HG03025 (cell line): ENCODE measurements around the gene TEX14.
"Not testable (repeated sequence)": the region's sequence is repeated elsewhere in the genome, so short reads cannot be mapped to it uniquely, and the experiment has no call there.

Experiments
- ATAC-seq: cut with Tn5 transposase; IDR thresholded peaks from one replicate; pipeline ENCODE4 v1.9.1; 2021; ENCODE audit warnings: mild to moderate bottlenecking, moderate library complexity; ENCODE audit not compliant: unreplicated experiment, low FRiP score

Gene TEX14

DNA sequence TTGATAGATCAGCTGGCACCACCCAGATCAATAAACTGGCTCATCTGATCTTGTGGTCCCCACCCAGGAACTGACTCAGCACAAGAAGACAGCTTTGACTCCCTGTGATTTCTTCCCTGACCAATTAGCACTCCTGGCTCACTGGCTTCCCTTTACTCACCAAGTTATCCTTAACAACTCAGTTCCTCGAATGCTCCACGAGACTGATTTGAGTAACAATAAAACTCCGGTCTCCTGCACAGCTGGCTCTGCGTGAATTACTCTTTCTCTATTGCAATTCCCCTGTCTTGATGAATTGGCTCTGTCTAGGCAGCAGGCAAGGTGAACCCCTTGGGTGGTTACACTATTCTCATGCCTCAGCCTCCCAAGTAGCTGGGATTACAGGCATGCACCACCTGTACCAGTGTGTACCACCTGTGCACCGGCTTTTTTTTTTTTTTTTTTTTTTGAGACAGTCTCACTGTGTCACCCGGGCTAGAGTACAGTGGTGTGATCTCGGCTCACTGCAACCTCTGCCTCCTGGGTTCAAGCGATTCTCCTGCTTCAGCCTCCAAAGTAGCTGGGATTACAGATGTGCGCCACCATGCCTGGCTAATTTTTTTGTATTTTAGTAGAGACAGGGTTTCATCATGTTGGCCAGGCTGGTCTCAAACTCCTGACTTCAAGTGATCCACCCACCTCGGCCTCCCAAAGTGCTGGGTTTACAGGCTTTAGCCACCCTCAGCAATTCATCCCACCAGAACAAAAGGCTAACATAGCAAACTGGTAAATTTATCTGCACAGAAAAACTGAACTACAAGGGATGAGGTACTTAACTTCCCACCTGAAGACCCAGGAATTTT is 33.7 kb downstream of the TEX14 start:
- ATAC-seq: not testable (repeated sequence)

DNA sequence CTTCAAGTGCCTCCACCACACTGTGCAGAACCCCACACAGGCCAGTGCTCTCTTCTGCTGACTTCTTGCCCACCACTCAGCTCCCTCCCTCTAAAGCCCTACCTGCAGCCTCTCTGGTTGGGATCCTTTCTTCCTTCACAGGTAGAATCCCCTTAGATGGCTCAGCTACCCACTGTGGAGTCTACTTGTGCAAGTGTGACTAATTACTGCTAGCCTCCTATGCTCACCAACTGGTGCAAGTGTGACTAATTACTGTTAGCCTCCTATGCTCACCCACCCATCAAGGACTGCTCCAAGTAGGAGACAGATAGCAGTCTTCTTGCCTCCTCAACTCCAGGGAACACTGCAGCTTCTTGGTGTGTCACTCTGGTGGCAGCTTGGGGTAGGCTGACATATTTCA is 43.6 kb downstream of the TEX14 start:
- no peak for ATAC-seq

DNA sequence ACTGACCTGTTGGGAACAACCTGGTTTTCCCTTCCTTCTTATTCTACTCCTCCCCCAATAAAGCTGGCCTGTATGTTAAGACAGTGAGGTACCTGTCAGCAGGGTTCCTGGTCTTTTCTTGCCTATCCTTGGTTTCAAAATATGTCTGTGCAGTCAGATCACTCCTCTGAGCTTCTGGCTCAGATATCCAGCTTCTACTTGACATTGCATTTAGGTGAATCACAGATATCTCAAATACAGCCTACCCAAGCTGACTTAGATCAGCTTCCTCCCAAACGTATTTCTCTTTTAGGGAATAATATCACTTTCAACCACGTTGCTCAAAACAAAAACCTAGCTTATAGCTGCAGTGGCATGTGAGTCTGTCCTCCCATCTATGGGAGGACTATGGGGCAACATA is 48.7 kb downstream of the TEX14 start:
- ATAC-seq: no peak

DNA sequence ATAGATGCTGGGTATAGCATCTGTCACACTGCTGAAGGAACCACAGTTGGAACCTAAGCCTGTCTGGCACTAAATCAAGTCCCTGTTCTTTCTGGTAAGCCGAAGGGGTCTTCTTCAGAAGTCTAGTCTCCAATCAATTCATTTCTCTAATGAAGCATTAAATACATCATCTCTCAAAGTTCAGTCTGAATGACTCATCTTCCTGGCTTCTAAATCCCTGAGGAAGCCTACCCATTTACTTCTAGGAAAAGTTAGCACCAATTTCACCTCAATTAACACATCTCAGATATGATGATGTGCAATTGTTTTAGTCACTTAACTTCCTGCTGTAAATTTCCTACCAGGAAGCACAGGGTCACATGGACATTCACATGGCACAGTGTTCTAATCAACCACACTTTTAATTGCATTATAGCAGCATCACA is 49.9 kb downstream of the TEX14 start:
- no peak for ATAC-seq

DNA sequence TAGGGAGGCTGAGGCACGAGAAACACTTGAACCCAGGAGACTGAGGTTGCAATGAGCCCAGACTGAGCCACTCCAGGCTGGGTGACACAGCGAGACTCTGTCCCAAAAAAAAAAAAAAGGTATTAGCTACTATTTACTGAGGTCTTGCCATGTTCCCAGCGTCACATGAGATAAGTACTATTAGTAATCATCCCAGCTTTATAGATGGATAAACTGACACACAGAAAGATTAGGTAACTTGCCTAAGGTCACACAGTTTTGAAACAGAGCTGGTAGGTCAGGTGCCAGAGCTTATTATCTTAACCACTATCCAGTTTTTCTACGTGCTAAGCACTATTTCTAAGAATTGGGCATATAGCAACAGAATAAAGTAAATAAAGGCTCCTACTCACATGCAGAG is 51.6 kb downstream of the TEX14 start:
- no peak for ATAC-seq

DNA sequence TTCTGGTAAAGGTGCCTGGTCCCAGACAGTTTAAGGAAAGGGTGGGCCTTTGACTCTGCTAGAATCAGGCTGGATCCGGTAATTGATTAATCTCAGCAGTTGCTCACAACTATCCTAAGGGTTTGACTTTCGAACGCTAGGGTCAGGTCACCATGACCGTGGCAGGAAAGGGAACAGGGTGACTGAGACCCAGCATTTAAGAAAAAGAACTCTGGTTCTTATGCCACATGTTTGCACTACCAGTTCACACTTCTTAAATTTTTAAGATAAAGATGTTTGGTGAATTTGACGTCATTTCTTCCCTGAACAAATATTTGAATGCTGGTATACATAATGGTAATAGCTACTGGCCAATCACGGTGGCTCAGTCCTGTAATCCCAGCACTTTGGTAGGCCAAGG is 52.2 kb downstream of the TEX14 start:
- no peak for ATAC-seq

DNA sequence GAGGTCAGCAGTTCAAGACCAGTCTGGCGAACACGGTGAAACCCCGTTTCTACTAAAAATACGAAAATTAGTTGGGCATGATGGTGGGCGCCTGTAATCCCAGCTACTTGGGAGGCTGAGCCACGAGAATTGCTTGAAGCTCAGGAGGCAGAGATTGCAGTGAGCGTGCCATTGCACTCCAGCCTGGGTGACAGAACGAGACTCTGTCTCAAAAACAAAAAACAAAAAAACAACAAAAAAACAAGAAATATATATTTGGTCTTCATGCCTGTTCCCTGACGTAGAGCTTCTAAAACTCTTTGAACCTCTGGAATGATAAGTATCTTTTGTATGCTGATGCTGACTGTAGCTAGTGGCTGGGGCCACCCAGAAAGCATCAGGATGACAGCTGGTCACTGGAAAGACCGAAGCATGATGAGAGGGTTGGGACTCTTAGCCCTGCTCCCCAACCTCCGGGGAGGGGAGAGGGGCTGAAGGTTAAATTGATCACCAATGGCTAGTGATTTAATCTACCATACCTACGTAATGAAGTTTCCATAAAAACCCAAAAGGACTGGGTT is 54.8 kb downstream of the TEX14 start:
- no peak for ATAC-seq

DNA sequence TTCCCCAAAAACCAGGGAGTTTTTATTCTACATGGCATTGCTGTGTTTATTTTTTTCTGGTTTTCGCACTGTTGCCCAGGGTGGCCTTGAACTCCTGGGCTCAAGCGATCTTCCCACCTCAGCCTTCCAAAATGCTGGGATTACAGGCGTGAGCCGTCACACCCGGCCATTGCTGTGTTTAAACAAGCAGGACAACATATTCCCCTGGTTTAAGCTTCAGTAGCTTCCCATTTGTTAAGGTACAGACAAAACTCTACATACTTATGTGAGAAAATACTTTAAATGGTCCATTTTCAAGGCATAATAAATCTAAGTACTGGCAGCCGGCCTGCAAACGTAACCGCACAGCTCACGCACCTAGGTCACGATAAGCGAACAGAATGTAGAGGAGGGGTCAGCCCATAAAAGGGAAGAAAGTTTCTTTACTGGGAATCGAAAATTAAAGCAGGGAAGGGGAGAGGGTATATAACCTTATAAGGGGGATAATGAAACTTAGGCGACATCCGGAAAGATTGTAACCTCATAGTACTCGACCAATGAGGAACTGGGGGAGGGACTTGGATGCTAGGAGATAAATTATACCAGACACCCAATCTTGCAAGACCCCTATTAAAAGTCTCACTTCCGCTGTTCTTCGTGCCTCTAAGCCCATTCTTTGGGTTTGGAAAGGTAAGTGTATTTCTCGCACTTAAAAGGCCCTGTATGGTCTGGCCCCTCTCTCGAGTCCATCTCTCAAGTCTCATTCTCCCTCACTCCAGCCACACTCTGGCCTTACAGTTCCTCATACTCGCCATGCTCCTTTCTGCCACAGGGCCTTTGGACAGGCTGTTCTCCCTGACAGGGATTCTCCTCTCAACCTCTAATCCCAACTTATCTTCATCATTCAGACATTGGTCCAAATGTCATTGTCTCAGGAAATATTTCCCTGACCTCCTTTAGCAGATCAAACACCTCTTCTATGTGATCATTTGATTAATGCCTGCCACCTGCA is 59.2 kb downstream of the TEX14 start:
- no peak for ATAC-seq

DNA sequence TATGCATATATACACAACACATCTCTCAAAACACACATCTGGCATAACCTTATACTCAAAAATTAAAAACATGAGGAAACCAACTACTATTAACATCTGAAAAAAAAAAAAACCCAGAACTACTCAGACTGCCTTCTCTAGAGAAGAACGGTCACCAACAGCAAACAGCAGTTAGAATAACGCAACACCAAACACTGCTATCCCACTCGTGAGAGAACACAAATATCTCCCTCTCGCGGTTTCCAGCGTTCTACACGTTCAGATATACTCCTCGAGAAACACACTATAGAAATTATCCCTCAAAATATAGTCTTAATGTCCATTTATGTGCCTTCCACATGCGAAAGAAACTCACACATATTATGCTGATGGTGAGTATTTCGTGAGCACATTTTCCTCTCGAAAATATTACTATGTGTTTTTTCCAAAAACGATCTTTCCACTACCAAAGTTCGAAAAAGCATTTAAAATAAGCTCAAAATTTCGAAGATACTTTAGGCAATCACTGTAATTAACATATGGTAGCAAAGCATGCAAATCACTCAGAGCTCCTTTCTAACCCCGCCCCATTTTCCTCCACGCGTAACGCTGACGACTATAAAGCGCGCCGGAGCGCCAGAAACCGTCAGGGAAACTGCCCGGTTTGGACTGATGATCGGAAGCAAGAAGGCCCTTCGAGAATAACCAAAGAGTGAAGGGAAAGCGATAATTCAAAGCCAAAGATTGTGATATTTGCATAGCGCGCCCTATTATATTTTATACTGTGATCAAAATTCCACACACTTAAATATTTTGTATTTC is 60.1 kb downstream of the TEX14 start:
- peak; percentile 76 for ATAC-seq

DNA sequence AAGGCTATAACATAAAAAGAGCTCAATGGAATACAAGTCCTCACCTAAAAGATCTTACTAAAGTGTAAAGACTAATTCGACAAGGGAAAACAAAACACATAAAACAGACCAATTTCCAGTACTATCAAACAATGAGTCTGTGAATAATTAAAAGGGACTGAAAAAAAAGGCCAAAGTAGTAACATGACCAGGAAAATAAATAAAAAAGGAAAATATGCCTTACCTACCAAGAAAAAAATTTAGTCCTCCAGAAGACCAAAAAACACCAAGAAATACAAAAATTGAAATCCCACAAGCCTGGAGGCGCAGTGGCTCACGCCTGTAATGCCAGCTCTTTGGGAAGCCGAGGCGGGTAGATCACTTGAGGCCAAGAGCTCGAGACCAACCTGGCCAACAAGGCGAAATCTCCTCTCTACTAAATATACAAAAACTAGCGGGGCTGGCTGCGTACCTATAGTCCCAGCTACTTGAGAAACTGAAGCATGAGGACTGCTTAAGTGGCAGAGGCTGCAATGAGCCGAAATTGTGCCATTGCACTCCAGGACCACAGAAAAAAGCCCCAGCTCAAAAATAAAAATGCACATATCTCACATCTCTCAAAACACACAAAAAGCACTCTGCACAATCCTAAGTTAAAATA is 60.8 kb downstream of the TEX14 start:
- ATAC-seq: no peak

DNA sequence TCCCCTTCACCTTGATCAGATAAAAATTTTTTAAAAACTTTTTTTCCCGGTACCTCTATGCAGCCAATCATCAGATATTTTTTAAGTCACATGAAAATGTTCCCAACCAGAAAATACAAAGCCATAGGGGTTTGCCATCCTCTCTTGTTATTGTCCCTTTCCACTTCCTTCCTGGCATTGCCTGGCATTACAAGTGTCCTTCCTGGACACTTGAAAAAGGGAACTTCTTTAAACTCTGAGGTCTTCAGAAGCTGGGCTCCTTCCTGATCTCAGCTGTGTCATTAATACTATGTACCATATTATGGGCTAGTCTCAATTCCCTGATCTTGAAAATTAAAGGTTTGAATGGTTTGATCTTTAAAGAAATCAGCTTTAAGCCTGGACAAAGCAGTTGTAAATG is 64.9 kb downstream of the TEX14 start:
- no peak for ATAC-seq

DNA sequence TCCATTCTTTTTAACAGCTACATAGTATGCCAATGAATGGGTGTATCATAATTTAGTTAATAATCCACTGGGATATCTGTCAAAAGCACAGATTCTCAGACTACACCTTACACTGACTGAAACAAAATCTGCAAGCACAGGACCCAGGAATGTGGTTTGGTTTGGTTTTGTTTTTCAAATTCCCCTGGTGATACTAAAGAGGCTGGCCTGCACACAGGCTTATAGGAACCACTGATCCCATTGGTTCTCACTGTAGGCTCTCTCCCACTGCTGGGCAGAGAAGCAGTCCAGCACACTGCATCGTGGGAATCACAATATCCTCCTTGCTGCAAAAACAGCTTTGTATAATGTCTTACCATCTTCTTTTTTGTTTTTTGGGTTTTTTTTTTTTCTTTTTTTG is 67.1 kb downstream of the TEX14 start:
- ATAC-seq: no peak

DNA sequence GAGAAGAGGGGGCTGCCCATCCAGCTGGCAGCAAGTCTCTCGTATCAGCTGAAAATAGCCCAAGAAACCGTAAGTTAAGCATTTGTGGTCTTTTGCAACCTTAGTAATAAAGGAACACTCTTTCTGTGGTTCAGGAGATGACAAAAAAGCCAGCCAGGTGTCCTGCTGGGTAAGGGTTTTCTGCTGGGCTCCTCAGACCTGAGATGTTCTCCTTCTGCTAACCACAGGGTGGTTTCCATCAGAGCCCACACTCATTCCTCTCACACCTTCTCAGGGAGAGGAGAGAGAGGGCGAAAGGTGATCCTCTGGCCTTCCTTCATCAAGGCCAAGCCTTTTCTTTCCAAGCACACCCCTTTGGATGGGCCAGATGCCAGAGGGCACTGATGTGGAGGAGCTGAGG is 70.7 kb downstream of the TEX14 start:
- ATAC-seq: peak; percentile 65

DNA sequence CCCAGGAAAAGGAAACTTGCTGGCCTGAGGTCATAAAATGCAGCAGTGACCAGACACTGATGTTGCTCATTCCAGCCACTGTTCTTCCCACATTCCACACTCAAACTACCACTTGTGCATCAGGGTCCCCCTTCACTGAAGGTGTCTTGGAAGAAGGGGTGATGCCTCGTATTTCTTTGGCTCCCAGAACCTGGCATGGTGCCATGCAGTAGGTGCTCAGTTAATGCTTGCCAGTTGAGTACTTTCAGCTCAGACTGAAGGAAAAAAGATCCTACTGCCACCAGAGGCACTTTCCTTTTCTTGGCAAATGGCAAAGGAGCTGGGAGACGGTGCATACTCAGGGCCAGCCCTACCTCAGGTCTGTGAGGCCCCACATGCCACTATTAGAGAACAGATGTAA is 73.5 kb downstream of the TEX14 start:
- no peak for ATAC-seq

DNA sequence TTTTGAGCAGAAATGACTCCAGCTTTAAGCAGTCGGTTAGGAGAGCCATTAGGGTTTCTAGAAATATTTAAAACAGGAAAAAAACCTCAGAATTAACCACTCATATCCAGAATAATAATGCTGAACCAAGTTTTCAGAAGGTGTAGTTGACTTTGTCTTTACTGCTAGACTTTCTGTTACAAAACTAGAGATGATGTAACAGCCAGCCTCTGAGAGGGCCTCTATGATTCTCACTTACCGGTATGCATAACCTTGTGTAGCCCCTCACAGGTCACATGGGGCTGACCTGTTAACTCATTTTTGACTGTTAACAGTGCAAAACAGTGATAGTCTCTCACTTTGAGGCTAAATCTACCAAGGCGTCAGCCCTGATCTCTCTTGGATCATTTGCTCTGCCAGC is 74.3 kb downstream of the TEX14 start:
- no peak for ATAC-seq

DNA sequence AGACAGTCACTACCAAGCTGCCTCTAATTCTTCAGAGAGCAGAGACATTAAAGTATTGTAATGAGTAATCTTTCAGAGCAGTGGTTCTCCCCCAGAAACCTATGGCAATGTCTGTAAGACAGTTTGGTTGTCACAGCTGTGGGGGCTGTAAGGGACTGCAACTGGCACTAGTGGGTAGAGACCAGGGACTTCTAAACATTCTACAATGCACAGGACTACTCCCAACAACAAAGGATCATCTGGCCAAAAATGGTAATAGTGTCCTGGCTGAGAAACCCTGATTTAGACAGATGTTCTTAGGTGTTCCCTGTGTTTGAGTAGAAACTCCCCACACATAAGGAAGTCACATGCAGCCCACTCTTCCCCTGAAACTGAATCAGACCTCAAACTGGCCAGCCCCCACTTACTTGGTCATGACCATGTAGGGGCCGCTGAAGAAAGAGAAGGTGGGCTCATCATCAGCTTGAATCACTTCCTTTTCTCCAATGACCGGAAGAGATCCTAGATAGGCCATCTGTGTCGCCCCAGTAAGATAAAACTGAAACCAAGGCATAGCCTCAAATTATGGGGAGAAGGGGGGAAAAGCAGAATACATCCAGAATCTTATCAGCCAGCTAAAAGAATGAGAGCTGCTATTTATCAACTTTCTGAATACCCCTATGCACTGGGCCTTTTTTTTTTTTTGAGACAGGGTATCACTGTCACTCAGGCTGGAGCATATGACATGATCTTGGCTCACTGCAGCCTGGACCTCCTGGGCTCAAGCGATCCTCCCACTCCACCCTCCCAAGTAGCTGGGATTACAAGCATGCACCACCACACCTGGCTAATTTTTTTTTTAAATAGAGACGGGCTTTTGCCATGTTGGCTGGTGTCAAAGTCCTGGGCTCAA is 75.8 kb downstream of the TEX14 start:
- no peak for ATAC-seq

DNA sequence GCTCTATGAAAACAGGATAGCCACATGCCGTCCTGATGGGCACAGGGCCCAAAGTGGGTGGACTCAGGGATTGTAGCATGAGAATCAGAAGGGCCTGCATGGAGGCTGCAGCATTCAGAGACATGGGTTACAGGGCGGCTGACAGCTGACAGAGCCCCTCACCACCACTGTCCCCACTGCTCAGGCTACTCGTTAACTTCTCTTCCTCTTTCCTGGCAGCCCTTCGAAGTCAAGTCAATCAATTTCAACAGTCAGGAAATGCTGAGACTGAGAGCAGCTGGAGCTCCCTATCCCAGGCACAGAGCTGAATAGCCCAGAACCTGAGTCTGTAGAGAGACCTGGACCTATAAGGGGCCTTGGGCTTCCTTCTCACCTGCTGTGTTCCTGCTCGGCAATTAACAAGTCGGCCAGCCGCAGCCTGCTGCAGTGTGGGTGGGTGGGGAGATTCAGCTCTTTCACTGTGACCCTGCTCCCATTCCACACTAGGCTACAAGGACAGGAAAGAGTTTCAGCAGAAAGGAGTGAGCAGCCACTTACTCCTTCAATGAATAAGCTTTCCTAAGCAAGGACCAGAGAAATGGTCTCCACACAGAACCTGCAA is 76.9 kb downstream of the TEX14 start:
- ATAC-seq: no peak

DNA sequence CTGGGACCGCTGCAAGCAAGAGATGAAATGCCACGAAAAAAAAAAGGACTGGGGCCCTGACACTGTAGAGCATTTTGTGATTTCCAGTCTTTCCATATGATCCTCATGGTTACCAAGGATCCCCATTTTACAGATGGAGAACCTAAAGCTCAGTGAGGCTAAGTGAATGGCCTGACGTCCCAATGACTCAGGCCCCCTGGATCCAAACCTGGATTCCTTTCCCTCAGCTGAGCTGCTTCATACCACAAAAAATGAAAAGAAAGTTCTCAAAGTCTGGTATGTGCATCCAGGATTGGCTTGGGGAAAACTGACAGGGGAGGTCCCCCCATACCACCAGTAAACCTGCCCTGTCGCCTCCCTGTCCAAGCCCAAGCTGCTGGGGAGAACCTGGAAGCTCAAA is 80.5 kb downstream of the TEX14 start:
- ATAC-seq: no peak

DNA sequence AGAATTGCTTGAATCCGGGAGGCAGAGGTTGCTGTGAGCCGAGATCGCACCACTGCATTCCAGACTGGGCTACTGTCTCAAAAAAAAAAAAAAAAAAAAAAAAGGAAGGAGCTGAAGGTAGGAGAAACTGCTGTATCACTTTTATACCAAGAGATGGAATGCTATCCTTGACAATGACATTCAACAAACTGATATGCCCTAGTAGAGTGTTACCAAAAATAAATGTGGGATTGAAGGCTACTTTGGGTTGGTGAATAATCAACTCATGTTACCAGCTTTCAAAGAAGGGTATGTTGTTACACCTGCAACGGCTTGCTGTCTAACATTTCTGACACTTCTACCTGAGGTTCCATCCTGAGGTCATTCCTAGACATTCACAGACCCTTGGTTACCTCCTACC is 84.9 kb downstream of the TEX14 start:
- ATAC-seq: no peak
